ENCODE results near the gene SEMG2. TPM values are rescaled to one million over a fixed set of nuclear protein-coding genes. Genes with fewer than 3 reads are reported as not detected.

Gene SEMG2
- total RNA-seq, 1 donor from 2014 or later = not detected

DNA sequence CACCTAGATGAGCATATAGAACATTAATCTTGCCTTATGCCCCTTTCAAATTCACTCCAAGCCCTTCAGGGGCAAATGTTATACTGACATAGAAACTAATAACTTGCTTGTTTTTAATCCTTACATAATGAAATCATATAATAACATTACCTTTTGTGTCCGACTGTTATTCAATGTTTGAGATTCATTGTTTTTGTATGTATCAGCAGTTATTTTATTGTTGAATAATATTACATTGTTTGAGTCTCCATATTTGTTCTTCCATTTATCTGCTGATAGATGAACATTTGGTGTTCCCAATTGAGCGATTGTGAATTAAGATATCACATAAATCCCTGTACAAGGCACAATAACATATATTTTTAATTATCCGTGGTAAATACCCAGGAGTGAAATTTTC, 8.3 kb upstream of the SEMG2 start:
- Mint-ChIP-seq H3K4me1 (no peaks in the 10 kb centered on the region), H3K27ac (ENCODE audit: unreplicated experiment) (no peak overlapping the region), H3K27me3 (ENCODE audit: low read depth) (peaks cover 54% of the 10 kb centered on the region), H3K9me3 (peaks cover 2% of the 10 kb centered on the region), H3K4me3 (no peak overlapping the region), H3K36me3 (ENCODE audit: low read depth) (no peaks in the 10 kb centered on the region)
- TF ChIP-seq, protein P1, sequence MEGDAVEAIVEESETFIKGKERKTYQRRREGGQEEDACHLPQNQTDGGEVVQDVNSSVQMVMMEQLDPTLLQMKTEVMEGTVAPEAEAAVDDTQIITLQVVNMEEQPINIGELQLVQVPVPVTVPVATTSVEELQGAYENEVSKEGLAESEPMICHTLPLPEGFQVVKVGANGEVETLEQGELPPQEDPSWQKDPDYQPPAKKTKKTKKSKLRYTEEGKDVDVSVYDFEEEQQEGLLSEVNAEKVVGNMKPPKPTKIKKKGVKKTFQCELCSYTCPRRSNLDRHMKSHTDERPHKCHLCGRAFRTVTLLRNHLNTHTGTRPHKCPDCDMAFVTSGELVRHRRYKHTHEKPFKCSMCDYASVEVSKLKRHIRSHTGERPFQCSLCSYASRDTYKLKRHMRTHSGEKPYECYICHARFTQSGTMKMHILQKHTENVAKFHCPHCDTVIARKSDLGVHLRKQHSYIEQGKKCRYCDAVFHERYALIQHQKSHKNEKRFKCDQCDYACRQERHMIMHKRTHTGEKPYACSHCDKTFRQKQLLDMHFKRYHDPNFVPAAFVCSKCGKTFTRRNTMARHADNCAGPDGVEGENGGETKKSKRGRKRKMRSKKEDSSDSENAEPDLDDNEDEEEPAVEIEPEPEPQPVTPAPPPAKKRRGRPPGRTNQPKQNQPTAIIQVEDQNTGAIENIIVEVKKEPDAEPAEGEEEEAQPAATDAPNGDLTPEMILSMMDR (conservative IDR thresholded peaks at IDR 0.05) = no peak
- no peak for DNase-seq (ENCODE audit: low read depth, low spot score)

DNA sequence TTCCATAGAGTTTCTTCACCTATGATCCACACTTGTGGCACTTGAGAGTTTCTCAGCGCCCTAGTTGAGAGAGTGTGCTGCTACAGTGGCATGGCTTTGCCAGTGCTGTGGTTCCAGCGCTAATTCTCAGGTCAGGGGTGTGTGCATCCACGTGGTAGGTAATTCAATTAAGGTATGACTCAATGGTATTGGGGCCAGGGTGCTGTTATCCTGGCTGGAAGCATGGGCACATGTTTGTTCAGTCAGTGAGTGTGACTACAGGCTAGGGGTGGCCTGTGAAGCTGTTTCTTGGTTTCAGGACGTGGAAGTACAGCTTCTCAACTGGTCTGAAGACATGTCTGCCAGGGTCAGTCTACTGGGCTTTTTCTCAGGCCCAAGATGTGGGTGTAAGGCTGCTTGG, 3.0 kb upstream of the SEMG2 start:
- no peaks in the 10 kb centered on the region for H3K36me3 Mint-ChIP-seq (ENCODE audit: low read depth)
- no peak overlapping the region for H3K4me3 Mint-ChIP-seq
- H3K27ac Mint-ChIP-seq (ENCODE audit: unreplicated experiment) = no peak overlapping the region
- H3K9me3 Mint-ChIP-seq = no peaks in the 10 kb centered on the region
- no peaks in the 10 kb centered on the region for H3K4me1 Mint-ChIP-seq
- H3K27me3 Mint-ChIP-seq (ENCODE audit: low read depth) = peaks cover 51% of the 10 kb centered on the region
- TF ChIP-seq, protein P1 (conservative IDR thresholded peaks at IDR 0.05) = no peak
- DNase-seq (ENCODE audit: low read depth, low spot score) = no peak

DNA sequence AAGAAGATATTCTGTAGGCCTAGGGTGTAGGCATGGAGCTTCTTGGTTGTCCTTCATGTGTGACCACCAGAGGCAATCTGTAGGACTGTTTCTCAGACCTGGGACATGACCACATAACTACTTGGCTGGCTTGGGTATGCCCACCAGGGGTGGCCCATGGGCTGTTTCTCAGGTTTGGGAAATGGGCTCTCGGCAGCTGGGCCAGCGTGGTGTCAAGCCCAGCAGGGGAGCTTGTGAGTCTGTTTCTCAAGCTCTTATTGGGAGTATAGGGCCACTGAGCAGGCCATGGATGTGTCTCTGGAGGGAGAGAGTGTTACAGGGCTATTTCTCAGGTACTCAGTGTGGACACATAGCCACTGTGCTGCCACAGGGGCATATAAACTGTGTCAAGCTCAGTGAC, 2.5 kb upstream of the SEMG2 start:
- DNase-seq (ENCODE audit: low read depth, low spot score) = no peak
- Mint-ChIP-seq H3K4me1 (no peaks in the 10 kb centered on the region), H3K4me3 (no peak overlapping the region), H3K9me3 (no peaks in the 10 kb centered on the region), H3K36me3 (ENCODE audit: low read depth) (no peaks in the 10 kb centered on the region), H3K27ac (ENCODE audit: unreplicated experiment) (no peak overlapping the region), H3K27me3 (ENCODE audit: low read depth) (peaks cover 51% of the 10 kb centered on the region)
- TF ChIP-seq, protein P1 (conservative IDR thresholded peaks at IDR 0.05) = no peak

DNA sequence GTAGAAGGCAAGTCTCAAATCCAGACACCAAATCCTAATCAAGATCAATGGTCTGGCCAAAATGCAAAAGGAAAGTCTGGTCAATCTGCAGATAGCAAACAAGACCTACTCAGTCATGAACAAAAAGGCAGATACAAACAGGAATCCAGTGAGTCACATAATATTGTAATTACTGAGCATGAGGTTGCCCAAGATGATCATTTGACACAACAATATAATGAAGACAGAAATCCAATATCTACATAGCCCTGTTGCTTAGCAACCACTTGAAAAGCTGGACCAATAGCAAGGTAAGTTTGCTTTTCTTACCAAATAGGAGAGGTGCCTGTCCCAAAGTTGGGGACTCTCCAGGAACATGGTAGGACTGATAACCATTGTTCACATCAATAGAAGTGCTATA, 2.0 kb downstream of the SEMG2 start:
- no peaks in the 10 kb centered on the region for H3K36me3 Mint-ChIP-seq (ENCODE audit: low read depth)
- TF ChIP-seq, protein P1 (conservative IDR thresholded peaks at IDR 0.05) = no peak
- H3K27ac Mint-ChIP-seq (ENCODE audit: unreplicated experiment) = no peak overlapping the region
- no peaks in the 10 kb centered on the region for H3K9me3 Mint-ChIP-seq
- no peak overlapping the region for H3K4me3 Mint-ChIP-seq
- H3K4me1 Mint-ChIP-seq = no peaks in the 10 kb centered on the region
- H3K27me3 Mint-ChIP-seq (ENCODE audit: low read depth) = peaks cover 76% of the 10 kb centered on the region
- no peak for DNase-seq (ENCODE audit: low read depth, low spot score)

DNA sequence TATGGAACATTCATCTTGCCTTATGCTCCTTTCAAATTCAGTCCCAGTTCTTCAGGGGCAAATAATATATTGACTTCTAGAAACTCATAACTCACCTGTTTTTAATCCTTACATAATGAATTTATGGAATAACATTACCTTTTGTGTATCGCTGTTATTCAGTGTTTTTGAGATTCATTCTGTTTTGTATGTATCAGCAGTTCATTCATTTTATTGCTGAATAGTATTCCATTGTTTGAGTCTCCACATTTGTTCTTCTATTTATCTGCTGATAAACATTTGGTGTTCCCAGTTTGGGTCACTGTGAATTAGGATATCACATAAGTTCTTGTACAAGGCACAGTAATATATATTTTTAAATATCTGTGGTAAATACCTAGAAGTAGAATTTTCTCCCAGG, 5.1 kb downstream of the SEMG2 start:
- Mint-ChIP-seq H3K27me3 (ENCODE audit: low read depth) (peaks cover 88% of the 10 kb centered on the region), H3K4me1 (no peaks in the 10 kb centered on the region), H3K36me3 (ENCODE audit: low read depth) (no peaks in the 10 kb centered on the region), H3K4me3 (no peak overlapping the region), H3K9me3 (no peaks in the 10 kb centered on the region), H3K27ac (ENCODE audit: unreplicated experiment) (no peak overlapping the region)
- TF ChIP-seq, protein P1 (conservative IDR thresholded peaks at IDR 0.05) = no peak
- DNase-seq (ENCODE audit: low read depth, low spot score) = no peak
